Heart right ventricle (tissue), 16 donors: ENCODE results near the gene CAMK1D. TPM values are rescaled to one million over a fixed set of nuclear protein-coding genes. Genes with fewer than 3 reads are reported as not detected.

Experiments
- ATAC-seq, 8 donors: fragments of 200-7000 bp; cut with Tn5 transposase; one replicate each; pipeline ENCODE4 v1.9.1; 2020; ENCODE audit warnings: mild to moderate bottlenecking in 8 of 8, moderate library complexity in 8 of 8, moderate number of reproducible peaks in 1 of 8
- DNase-seq, 2 donors: peaks; one replicate each; pipeline ENCODE4 v3.0.0-alpha.2; 2020
- H3K27ac ChIP-seq, 10 donors: fragments of 200-600 bp; sonication (generic) in 2 of 10; one replicate each; pipeline versions ENCODE4 v1.5.0 to v1.8.0; 2020 to 2022; ENCODE audit warnings: mild to moderate bottlenecking in 3 of 10
- H3K27me3 ChIP-seq, 7 donors: fragments of 200-600 bp; one replicate each; pipeline ENCODE4 v1.8.0; 2021 to 2022; ENCODE audit warnings: mild to moderate bottlenecking in 2 of 7
- H3K36me3 ChIP-seq, 9 donors: fragments of 200-600 bp; sonication (generic) in 1 of 9; one replicate each; pipeline versions ENCODE4 v1.5.0 to v1.8.0; 2020 to 2022; ENCODE audit warnings: mild to moderate bottlenecking in 2 of 9
- H3K4me1 ChIP-seq, 9 donors: fragments of 200-600 bp; sonication (generic) in 1 of 9; one replicate each; pipeline versions ENCODE4 v1.5.0 to v1.8.0; 2020 to 2022; ENCODE audit warnings: mild to moderate bottlenecking in 4 of 9
- H3K4me3 ChIP-seq, 10 donors: fragments of 200-600 bp; sonication (generic) in 2 of 10; one replicate each; pipeline versions ENCODE4 v1.5.0 to v1.8.0; 2020 to 2022; ENCODE audit warnings: mild to moderate bottlenecking in 7 of 10, moderate library complexity in 2 of 10
- H3K9me3 ChIP-seq, 11 donors: fragments of 200-600 bp in 10 of 11; sonication (generic) in 2 of 11; one replicate each; pipeline versions ENCODE4 v1.5.0 to v1.8.0; 2013 to 2022; ENCODE audit warnings: mild to moderate bottlenecking in 2 of 11, control low read depth in 1 of 11, moderate library complexity in 1 of 11
- WGBS, 2 donors: extraction: QIAGEN DNeasy Blood & Tissue Kit; methylation state at CpG; one replicate each; pipeline ENCODE4 v1.1.7; 2013; ENCODE audit warnings: inconsistent platforms in 1 of 2; 5-methylcytosine and 5-hydroxymethylcytosine counted together
- intact Hi-C, 10 donors: fragments of 100-400 bp; cut with DNase I; formaldehyde crosslinking; loops; one replicate each; pipeline versions ENCODE4 v1.11.1 to v1.14.2; 2022
- polyA plus RNA-seq, 2 donors: library from polyadenylated mRNA; stranded (reverse); fragments of 200-250 nt; gene quantifications; one replicate each; pipeline ENCODE4 v1.2.3, GENCODE V29; 2013
- total RNA-seq, 10 donors: library from RNA; stranded (reverse); fragmentation: NEBNext Ultra II Directional in 3 of 10; extraction: Animal tissue kit (Norgen Biotek cat#: 25700) in 3 of 10; gene quantifications; one replicate each; pipeline versions ENCODE4 v1.2.1 to v1.2.4, GENCODE V29; 2021 to 2023
- TF ChIP-seq, protein P1 (sequence below), 9 donors: fragments of 200-600 bp; sonication (generic) in 2 of 9; IDR thresholded peaks; one replicate each; pipeline versions ENCODE4 v1.5.0 to v1.8.0; 2021 to 2022; ENCODE audit warnings: antibody characterized with exemption in 9 of 9, mild to moderate bottlenecking in 5 of 9, moderate library complexity in 1 of 9
- donor health status: Arrhythmogenic right ventricular cardiomyopathy.
- donor health status: ischemic (EF 13 %, LVEDD 7.1; RV severe dilation, severe dysfunction).
- donor health status: healthy with polysubstance abuse.
- donor health status: DM: no; HTN: yes; CAD: no.
- donor health status: DM: no; HTN: no; CAD: no.
- donor health status: ischemic (EF 25% LVEDD 6.9; RV normal size, moderate dysfunction).
- donor health status: ischemic (EF 25% LVEDD 5.7; RV mildly dilated, moderate dysfunction).
- donor health status: healthy.
- donor health status: DM: yes; HTN: yes; CAD: no.
- donor health status: Ischemic cardiomyopathy.
- donor health status: ischemic (EF 35%, LVEDD 5.7; RV mildly dilated, moderate dysfunction).
- donor health status: nonischemic (EF 11% LVEDD 7.7; RV severe dilation, severe dysfunction).
- donor health status: DM: yes; HTN: yes; CAD: no.
- donor health status: PGD.
- donor health status: ischemic (EF 29% LVEDD 5.4; RV normal size, mild dysfunction).
- donor health status: nonischemic (EF 23%, LVEDD 6.1; RV moderate dilation, normal function).

Gene CAMK1D
- total and polyA plus RNA-seq, 12 donors: 1.3 to 17.7 (median 2.6) TPM

DNA sequence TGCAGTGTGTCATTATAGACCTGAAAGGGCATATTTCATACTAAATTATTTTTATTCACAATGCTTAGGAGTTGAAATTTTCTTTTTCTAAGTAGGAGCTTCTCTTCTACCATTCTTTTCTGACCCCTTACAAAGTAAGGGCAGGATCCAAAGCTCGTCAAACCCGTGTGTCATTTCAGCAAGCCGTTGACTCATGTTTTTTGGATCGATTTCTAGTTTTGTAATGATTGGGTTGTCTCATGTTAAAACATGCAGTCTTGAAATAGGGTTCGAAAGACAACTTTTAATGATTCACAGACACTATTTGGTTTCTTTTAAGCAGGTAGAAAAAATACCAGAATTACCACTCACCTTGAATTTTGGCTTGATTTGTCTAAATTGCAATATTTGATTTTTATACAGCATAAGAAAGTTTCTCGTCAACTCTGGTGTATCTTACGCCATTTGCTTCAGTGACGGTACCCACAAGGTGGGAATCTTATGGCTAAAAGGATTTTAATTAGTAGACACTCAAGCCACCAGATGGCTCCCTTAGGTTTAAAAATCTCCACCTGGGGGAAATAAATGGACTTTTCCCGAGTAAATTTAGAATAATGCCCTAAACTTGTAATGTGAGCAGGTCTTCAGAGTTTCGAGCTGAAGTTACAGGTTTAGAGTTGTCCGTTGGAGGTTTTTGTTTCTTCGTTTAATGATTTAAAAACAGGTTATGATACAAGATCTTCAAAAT, 368.8 kb downstream of the CAMK1D start:
- no peaks in the 10 kb centered on the region for H3K36me3 ChIP-seq
- peaks cover 0 to 21% (median 15%) of the 10 kb centered on the region in 9 donors for H3K4me1 ChIP-seq
- DNase-seq (no peak), ATAC-seq (no peak)
- no peaks in the 10 kb centered on the region for H3K27me3 ChIP-seq
- no peak overlapping the region for H3K4me3 ChIP-seq
- no peak overlapping the region for H3K27ac ChIP-seq
- WGBS, 2 donors: 82 to 83% methylated on average over 12 of the region's 12 CpGs
- intact Hi-C loops: loop anchor here in 9 of 10 donors (2.0 to 10.0 kb wide), 10 partner anchors 177 to 453 kb away; no protein-coding TSS in a partner anchor
- H3K9me3 ChIP-seq: no peaks in the 10 kb centered on the region
- TF ChIP-seq, protein P1, sequence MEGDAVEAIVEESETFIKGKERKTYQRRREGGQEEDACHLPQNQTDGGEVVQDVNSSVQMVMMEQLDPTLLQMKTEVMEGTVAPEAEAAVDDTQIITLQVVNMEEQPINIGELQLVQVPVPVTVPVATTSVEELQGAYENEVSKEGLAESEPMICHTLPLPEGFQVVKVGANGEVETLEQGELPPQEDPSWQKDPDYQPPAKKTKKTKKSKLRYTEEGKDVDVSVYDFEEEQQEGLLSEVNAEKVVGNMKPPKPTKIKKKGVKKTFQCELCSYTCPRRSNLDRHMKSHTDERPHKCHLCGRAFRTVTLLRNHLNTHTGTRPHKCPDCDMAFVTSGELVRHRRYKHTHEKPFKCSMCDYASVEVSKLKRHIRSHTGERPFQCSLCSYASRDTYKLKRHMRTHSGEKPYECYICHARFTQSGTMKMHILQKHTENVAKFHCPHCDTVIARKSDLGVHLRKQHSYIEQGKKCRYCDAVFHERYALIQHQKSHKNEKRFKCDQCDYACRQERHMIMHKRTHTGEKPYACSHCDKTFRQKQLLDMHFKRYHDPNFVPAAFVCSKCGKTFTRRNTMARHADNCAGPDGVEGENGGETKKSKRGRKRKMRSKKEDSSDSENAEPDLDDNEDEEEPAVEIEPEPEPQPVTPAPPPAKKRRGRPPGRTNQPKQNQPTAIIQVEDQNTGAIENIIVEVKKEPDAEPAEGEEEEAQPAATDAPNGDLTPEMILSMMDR (IDR thresholded peaks at IDR 0.05): peak in 5 of 9 donors; percentile 22 to 50 (median 36)

DNA sequence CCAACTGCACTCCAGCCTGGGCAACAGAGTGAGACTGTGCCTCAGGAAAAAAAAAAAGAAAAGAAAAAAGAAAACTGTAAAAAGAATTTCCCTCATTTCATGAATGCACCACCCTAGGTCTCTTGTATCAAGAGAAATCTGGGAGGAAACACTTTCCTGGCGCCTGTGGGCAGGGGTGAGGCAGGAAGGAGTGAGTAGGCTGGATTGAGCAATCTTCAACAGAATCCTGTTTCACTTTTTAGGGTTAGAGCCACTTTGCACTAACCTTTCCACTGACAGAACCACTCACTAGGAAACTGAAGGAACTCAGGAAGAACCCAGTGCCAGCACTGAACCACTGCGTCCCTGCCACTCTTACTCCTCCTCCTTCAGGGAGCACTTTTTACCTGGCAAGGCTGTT, 370.0 kb downstream of the CAMK1D start:
- peaks cover 0 to 21% (median 15%) of the 10 kb centered on the region in 9 donors for H3K4me1 ChIP-seq
- H3K27me3 ChIP-seq: no peaks in the 10 kb centered on the region
- DNase-seq (no peak), ATAC-seq (peak in 6 of 8 donors; percentile 24 to 73 (median 51))
- WGBS, 2 donors: 77 to 88% methylated on average over 2 of the region's 2 CpGs
- intact Hi-C loops: loop anchor here in 9 of 10 donors (2.0 to 10.0 kb wide), 10 partner anchors 175 to 455 kb away; no protein-coding TSS in a partner anchor
- no peaks in the 10 kb centered on the region for H3K36me3 ChIP-seq
- TF ChIP-seq, protein P1 (IDR thresholded peaks at IDR 0.05): no peak
- no peaks in the 10 kb centered on the region for H3K9me3 ChIP-seq
- H3K4me3 ChIP-seq: no peak overlapping the region
- H3K27ac ChIP-seq: peak overlapping the region in 1 of 10 donors; percentile 9

DNA sequence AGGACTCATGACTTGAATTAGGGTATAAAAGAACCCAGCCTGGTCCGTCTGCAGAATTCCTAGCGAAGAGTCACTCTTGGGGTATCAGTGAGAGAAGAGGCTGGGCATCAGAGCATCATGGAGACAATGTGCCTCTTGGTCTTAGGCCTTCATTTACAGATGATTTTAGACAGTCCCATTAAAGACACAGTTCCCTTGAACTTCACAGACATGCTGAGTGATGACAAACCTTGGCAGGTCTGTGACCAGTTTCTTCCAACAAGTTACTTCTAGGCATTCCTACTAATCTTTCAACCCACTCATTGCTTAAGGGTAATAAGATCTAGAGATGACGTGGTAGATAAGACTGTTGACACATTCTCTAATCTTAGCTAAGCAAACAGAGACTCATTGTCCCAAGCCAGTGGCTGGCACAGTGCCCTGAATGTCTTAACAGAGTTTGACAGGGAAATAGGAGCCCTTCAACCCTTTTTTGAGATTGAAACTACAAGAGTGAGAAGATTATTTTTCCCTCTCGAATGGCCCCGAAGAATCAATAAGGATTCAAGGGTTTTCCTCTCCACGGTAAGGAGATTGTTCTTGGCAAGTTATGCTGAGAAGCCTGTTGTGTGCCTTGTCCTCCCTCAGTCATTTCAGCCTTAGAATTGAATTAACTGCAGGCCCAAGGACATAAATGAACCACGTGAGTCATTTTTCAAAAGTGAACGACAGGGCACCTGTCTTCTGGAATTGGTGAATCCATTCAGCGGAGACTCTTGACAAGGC, 371.1 kb downstream of the CAMK1D start:
- H3K27me3 ChIP-seq: no peaks in the 10 kb centered on the region
- H3K9me3 ChIP-seq: no peaks in the 10 kb centered on the region
- H3K27ac ChIP-seq: peak overlapping the region in 3 of 10 donors; percentile 24 to 42 (median 42)
- intact Hi-C loops: loop anchor here in 2 of 10 donors (5.0 to 10.0 kb wide), 2 partner anchors 182 to 344 kb away; no protein-coding TSS in a partner anchor
- H3K36me3 ChIP-seq: no peaks in the 10 kb centered on the region
- DNase-seq (peak; percentile 54 to 63), ATAC-seq (peak in 7 of 8 donors; percentile 70 to 93 (median 78))
- TF ChIP-seq, protein P1 (IDR thresholded peaks at IDR 0.05): no peak
- H3K4me1 ChIP-seq: peaks cover 0 to 21% (median 15%) of the 10 kb centered on the region in 9 donors
- WGBS, 2 donors: 62 to 63% methylated on average over 9 of the region's 9 CpGs
- H3K4me3 ChIP-seq: no peak overlapping the region

DNA sequence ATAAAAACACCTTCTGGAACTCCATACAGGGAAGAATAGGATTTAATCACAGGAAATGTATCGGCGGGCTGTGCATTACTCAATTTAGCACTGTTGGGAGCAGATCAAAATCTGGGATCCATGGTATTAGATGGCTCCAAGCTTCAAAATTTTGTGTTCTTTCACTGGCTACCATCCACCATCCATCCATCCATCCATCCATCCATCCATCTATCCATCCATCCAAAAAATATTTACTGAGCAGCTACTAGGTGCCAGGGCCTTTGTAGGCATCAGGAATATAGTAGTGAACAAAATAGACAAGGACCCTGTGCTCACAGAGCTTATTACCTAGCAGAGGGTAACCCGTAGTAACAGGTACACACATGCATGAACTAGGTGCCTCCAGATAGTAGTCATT, 372.0 kb downstream of the CAMK1D start:
- H3K4me1 ChIP-seq: peaks cover 0 to 21% (median 15%) of the 10 kb centered on the region in 9 donors
- no peaks in the 10 kb centered on the region for H3K36me3 ChIP-seq
- H3K4me3 ChIP-seq: no peak overlapping the region
- no peaks in the 10 kb centered on the region for H3K27me3 ChIP-seq
- no peaks in the 10 kb centered on the region for H3K9me3 ChIP-seq
- DNase-seq (no peak), ATAC-seq (no peak)
- intact Hi-C loops: loop anchor here in 2 of 10 donors (5.0 to 10.0 kb wide), 2 partner anchors 181 to 343 kb away; no protein-coding TSS in a partner anchor
- H3K27ac ChIP-seq: no peak overlapping the region
- 95% methylated on average over 3 of the region's 3 CpGs for WGBS, 2 donors
- TF ChIP-seq, protein P1 (IDR thresholded peaks at IDR 0.05): no peak
